ENCODE results near the gene DNALI1. TPM values are rescaled to one million over a fixed set of nuclear protein-coding genes. Genes with fewer than 3 reads are reported as not detected.
A peak's percentile ranks its signal among the peaks of the same experiment; 100 is the strongest.

Gene DNALI1
- total RNA-seq, 6 experiments from 2014 or later: 1.3 to 2.4 (median 1.9) TPM

GRCh38 chr1:37595440-37596181 lies 38.9 kb downstream of the DNALI1 start, which contains the start of gene GNL2:
Gene GNL2, minus strand, starts transcription at chr1:37595937. Its CDS starts 115 bp downstream, at chr1:37595822.
- peaks cover 18% of the 10 kb centered on the region for H3K36me3 Mint-ChIP-seq (ENCODE audit: low read depth)
- peak within 1 kb of the TSS; percentile 100 for H3K4me3 Mint-ChIP-seq
- peak; percentile 95 for DNase-seq
- H3K27me3 Mint-ChIP-seq (ENCODE audit: insufficient read depth): peaks cover 19% of the 10 kb centered on the region; the same call in 1 of the 2 replicates
- TF ChIP-seq CTCF (IDR thresholded peaks at IDR 0.05): no peak
- no peaks in the 10 kb centered on the region for H3K9me3 Mint-ChIP-seq
- H3K4me1 Mint-ChIP-seq (ENCODE audit: low read depth): peaks cover 35% of the 10 kb centered on the region
- peak within 1 kb of the TSS; percentile 100 for H3K27ac Mint-ChIP-seq

GRCh38 chr1:37596182-37596667 lies 39.5 kb downstream of the DNALI1 start:
- peaks cover 35% of the 10 kb centered on the region for H3K4me1 Mint-ChIP-seq (ENCODE audit: low read depth)
- peaks cover 19% of the 10 kb centered on the region; the same call in 1 of the 2 replicates for H3K27me3 Mint-ChIP-seq (ENCODE audit: insufficient read depth)
- DNase-seq: no peak
- no peaks in the 10 kb centered on the region for H3K9me3 Mint-ChIP-seq
- peaks cover 13% of the 10 kb centered on the region for H3K36me3 Mint-ChIP-seq (ENCODE audit: low read depth)
- peak overlapping the region; percentile 100 for H3K27ac Mint-ChIP-seq
- no peak for TF ChIP-seq CTCF (IDR thresholded peaks at IDR 0.05)
- peak overlapping the region; percentile 100 for H3K4me3 Mint-ChIP-seq

- Mint-ChIP-seq H3K27me3 (ENCODE audit: insufficient read depth) (peaks cover 32% of the 10 kb centered on the region), H3K4me3 (no peak overlapping the region), H3K27ac (no peak overlapping the region), H3K36me3 (ENCODE audit: low read depth) (peaks cover 8% of the 10 kb centered on the region), H3K4me1 (ENCODE audit: low read depth) (peaks cover 16% of the 10 kb centered on the region), H3K9me3 (no peaks in the 10 kb centered on the region)
- DNase-seq: no peak
- no peak for TF ChIP-seq CTCF (IDR thresholded peaks at IDR 0.05)
Observed at GRCh38 chr1:37599940-37600339, 43.2 kb downstream of the DNALI1 start.

- peaks cover 18% of the 10 kb centered on the region for H3K4me1 Mint-ChIP-seq (ENCODE audit: low read depth)
Observed at GRCh38 chr1:37601441-37601840, 44.7 kb downstream of the DNALI1 start.

More at GRCh38 chr1:37601441-37601840, 44.7 kb downstream of the DNALI1 start:
- no peak overlapping the region for H3K4me3 Mint-ChIP-seq
- no peaks in the 10 kb centered on the region for H3K9me3 Mint-ChIP-seq
- H3K27ac Mint-ChIP-seq: no peak overlapping the region
- H3K27me3 Mint-ChIP-seq (ENCODE audit: insufficient read depth): peaks cover 31% of the 10 kb centered on the region
- no peaks in the 10 kb centered on the region for H3K36me3 Mint-ChIP-seq (ENCODE audit: low read depth)
- DNase-seq: no peak
- no peak for TF ChIP-seq CTCF (IDR thresholded peaks at IDR 0.05)
